ENCODE results near the gene KANSL2. TPM values are rescaled to one million over a fixed set of nuclear protein-coding genes. Genes with fewer than 3 reads are reported as not detected.
"Not testable (repeated sequence)": the region's sequence is repeated elsewhere in the genome, so short reads cannot be mapped to it uniquely, and the experiment has no call there.

The KANSL2 gene
- polyA plus RNA-seq, 1 donor from 2014 or later: 116 TPM

- Histone ChIP-seq H3K27me3 (ENCODE audit: insufficient read depth, low read depth, low read length) (no peaks in the 10 kb centered on the region), H3K27ac (ENCODE audit: low read length) (no peak overlapping the region), H3K9me3 (ENCODE audit: low read length) (no peaks in the 10 kb centered on the region), H3K4me2 (ENCODE audit: low read length) (no peak overlapping the region), H3K36me3 (ENCODE audit: insufficient read depth, low read length) (no peaks in the 10 kb centered on the region), H3K4me3 (ENCODE audit: low read length) (no peak overlapping the region), H2AFZ (ENCODE audit: low read depth, low read length) (no peak overlapping the region), H3K9me2 (ENCODE audit: insufficient read depth, low read length) (no peaks in the 10 kb centered on the region), H3F3A (ENCODE audit: insufficient read depth, low read length, poor library complexity, severe bottlenecking) (no peaks in the 10 kb centered on the region), H3K9ac (ENCODE audit: low read length) (no peak overlapping the region), H4K20me1 (ENCODE audit: insufficient read depth) (no peaks in the 10 kb centered on the region), H3K79me2 (replicated peaks; ENCODE audit: insufficient read depth, low read length) (peaks cover 67% of the 10 kb centered on the region)
- TF ChIP-seq RAD21 (conservative IDR thresholded peaks at IDR 0.05) (no peak), CTCF (IDR thresholded peaks at IDR 0.05; ENCODE audit: poor library complexity, severe bottlenecking) (no peak), REST (IDR thresholded peaks at IDR 0.05; ENCODE audit: borderline replicate concordance) (no peak), TAF1 (IDR thresholded peaks at IDR 0.05; ENCODE audit: low read depth) (no peak), MXI1 (conservative IDR thresholded peaks at IDR 0.05; ENCODE audit: poor library complexity, severe bottlenecking) (no peak), EZH2 (IDR thresholded peaks at IDR 0.05; ENCODE audit: borderline replicate concordance, insufficient read depth, low read length, poor library complexity, severe bottlenecking) (no peak), POLR2AphosphoS5 (IDR thresholded peaks at IDR 0.05) (no peak), SMC3 (conservative IDR thresholded peaks at IDR 0.05; ENCODE audit: poor library complexity) (no peak), EP300 (conservative IDR thresholded peaks at IDR 0.05; ENCODE audit: poor library complexity, severe bottlenecking) (no peak)
These were observed 30.2 kb upstream of the KANSL2 start for GRCh38 chr12:48712209-48712608.

GRCh38 chr12:48698822-48699221 is 16.8 kb upstream of the KANSL2 start:
- not testable (repeated sequence) for H4K20me1 ChIP-seq (ENCODE audit: insufficient read depth); H3K27me3 ChIP-seq (ENCODE audit: insufficient read depth, low read depth, low read length); H3K9me2 ChIP-seq (ENCODE audit: insufficient read depth, low read length); H3K79me2 ChIP-seq (replicated peaks; ENCODE audit: insufficient read depth, low read length); H3K4me2 ChIP-seq (ENCODE audit: low read length); H3K27ac ChIP-seq (ENCODE audit: low read length); H3K4me3 ChIP-seq (ENCODE audit: low read length); H3K9ac ChIP-seq (ENCODE audit: low read length); H2AFZ ChIP-seq (ENCODE audit: low read depth, low read length); H3K36me3 ChIP-seq (ENCODE audit: insufficient read depth, low read length); H3F3A ChIP-seq (ENCODE audit: insufficient read depth, low read length, poor library complexity, severe bottlenecking); H3K9me3 ChIP-seq (ENCODE audit: low read length)

- no peak overlapping the region for H3K27ac ChIP-seq (ENCODE audit: low read length)
- no peak overlapping the region for H3K9ac ChIP-seq (ENCODE audit: low read length)
- H3K79me2 ChIP-seq (replicated peaks; ENCODE audit: insufficient read depth, low read length): no peaks in the 10 kb centered on the region
- H3K9me3 ChIP-seq (ENCODE audit: low read length): no peaks in the 10 kb centered on the region
- no peak overlapping the region for H2AFZ ChIP-seq (ENCODE audit: low read depth, low read length)
- H3K27me3 ChIP-seq (ENCODE audit: insufficient read depth, low read depth, low read length): no peaks in the 10 kb centered on the region
- no peaks in the 10 kb centered on the region for H4K20me1 ChIP-seq (ENCODE audit: insufficient read depth)
- H3K4me3 ChIP-seq (ENCODE audit: low read length): no peak overlapping the region
- H3F3A ChIP-seq (ENCODE audit: insufficient read depth, low read length, poor library complexity, severe bottlenecking): no peaks in the 10 kb centered on the region
- TF ChIP-seq MXI1 (conservative IDR thresholded peaks at IDR 0.05; ENCODE audit: poor library complexity, severe bottlenecking) (no peak), EP300 (conservative IDR thresholded peaks at IDR 0.05; ENCODE audit: poor library complexity, severe bottlenecking) (no peak), CTCF (IDR thresholded peaks at IDR 0.05; ENCODE audit: poor library complexity, severe bottlenecking) (no peak), POLR2AphosphoS5 (IDR thresholded peaks at IDR 0.05) (no peak), TAF1 (IDR thresholded peaks at IDR 0.05; ENCODE audit: low read depth) (no peak), REST (IDR thresholded peaks at IDR 0.05; ENCODE audit: borderline replicate concordance) (no peak), SMC3 (conservative IDR thresholded peaks at IDR 0.05; ENCODE audit: poor library complexity) (no peak), EZH2 (IDR thresholded peaks at IDR 0.05; ENCODE audit: borderline replicate concordance, insufficient read depth, low read length, poor library complexity, severe bottlenecking) (no peak), RAD21 (conservative IDR thresholded peaks at IDR 0.05) (no peak)
- peaks cover 4% of the 10 kb centered on the region for H3K36me3 ChIP-seq (ENCODE audit: insufficient read depth, low read length)
- H3K9me2 ChIP-seq (ENCODE audit: insufficient read depth, low read length): no peaks in the 10 kb centered on the region
- H3K4me2 ChIP-seq (ENCODE audit: low read length): no peak overlapping the region
These were observed 14.6 kb upstream of the KANSL2 start for GRCh38 chr12:48696626-48697025.
